Measurements from ENCODE around the gene HIF3A. TPM values are rescaled to one million over a fixed set of nuclear protein-coding genes. Genes with fewer than 3 reads are reported as not detected.
A peak's percentile ranks its signal among the peaks of the same experiment; 100 is the strongest.

Gene HIF3A
- total and polyA plus RNA-seq, 12 donors = 2.7 to 69.0 (median 24.0) TPM

DNA sequence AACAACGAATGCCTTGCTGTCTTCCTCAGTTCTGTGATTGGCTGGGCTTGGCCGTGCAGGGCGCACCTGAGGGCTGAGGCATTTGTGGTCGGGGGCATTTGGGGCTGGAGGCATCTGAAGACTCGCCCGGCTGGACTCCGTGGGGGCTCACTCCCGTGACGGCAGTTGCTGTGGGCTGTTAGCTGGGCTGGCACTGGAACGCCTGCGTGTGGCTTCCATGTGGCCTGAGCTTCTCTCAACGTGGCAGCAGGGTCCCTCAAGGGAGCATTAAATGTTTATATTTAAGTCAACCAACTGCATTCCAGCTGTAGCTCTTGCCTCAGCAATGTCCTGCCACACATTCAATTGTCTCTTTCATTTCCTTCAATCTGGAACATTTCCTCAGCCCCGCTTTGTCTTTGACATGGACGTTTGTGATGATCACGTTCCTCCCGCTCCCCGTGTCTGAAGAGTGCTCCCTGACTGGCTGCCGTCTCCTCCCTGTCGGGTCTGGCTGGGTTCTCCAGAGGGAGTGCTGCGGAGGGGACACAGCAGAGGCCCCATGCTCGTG, 95.5 kb downstream of the HIF3A start:
- DNase-seq = peak in 2 of 7 donors; percentile 15 to 26
- Histone ChIP-seq H3K36me3 (replicated peaks in 1 of 2) (peaks cover 0 to 34% of the 10 kb centered on the region in 2 donors), H3K9me3 (replicated peaks in 1 of 3) (no peaks in the 10 kb centered on the region), H3K27ac (peak overlapping the region in 2 of 5 donors; percentile 6 to 29), H3K27me3 (no peaks in the 10 kb centered on the region), H3K4me1 (replicated peaks in 1 of 2) (peaks cover 0 to 7% of the 10 kb centered on the region in 2 donors), H3K4me3 (no peak overlapping the region)
- intact Hi-C loops (cut with DNase I) = loop anchor here in 1 of 2 donors (10.0 kb wide), 1 partner anchor 122 kb away; no protein-coding TSS in a partner anchor
- TF ChIP-seq, protein P1, sequence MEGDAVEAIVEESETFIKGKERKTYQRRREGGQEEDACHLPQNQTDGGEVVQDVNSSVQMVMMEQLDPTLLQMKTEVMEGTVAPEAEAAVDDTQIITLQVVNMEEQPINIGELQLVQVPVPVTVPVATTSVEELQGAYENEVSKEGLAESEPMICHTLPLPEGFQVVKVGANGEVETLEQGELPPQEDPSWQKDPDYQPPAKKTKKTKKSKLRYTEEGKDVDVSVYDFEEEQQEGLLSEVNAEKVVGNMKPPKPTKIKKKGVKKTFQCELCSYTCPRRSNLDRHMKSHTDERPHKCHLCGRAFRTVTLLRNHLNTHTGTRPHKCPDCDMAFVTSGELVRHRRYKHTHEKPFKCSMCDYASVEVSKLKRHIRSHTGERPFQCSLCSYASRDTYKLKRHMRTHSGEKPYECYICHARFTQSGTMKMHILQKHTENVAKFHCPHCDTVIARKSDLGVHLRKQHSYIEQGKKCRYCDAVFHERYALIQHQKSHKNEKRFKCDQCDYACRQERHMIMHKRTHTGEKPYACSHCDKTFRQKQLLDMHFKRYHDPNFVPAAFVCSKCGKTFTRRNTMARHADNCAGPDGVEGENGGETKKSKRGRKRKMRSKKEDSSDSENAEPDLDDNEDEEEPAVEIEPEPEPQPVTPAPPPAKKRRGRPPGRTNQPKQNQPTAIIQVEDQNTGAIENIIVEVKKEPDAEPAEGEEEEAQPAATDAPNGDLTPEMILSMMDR (IDR thresholded peaks at IDR 0.05) = no peak
- no peak for TF ChIP-seq POLR2A (IDR thresholded peaks at IDR 0.05)
- WGBS, 4 donors = 68 to 79% (median 70%) methylated on average over 15 to 21 of the region's 21 CpGs

DNA sequence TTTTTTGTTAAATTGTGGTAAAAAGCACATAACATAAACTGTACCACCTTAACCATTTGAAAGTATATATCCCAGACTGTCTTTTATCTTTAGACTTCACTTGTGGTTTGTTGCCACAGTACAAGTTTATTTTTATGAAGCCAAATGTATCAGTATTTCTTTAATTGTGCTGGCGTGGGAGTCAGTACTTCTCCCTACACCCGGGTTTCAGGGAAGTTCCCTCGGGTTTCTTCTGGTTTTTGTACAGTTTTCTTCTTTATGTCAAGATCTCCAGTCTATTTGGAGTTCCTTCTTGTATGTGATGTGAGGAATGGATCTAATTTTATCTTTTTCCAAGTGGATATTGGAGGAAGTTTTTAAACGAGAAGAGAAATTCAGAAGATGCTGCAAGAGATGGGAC, 96.0 kb downstream of the HIF3A start:
- intact Hi-C loops (cut with DNase I) = loop anchor here in 1 of 2 donors (10.0 kb wide), 1 partner anchor 122 kb away; no protein-coding TSS in a partner anchor
- Histone ChIP-seq H3K36me3 (replicated peaks in 1 of 2) (peaks cover 0 to 29% of the 10 kb centered on the region in 2 donors), H3K9me3 (replicated peaks in 1 of 3) (no peaks in the 10 kb centered on the region), H3K27me3 (no peaks in the 10 kb centered on the region), H3K4me3 (no peak overlapping the region), H3K27ac (peak overlapping the region in 1 of 5 donors; percentile 6), H3K4me1 (replicated peaks in 1 of 2) (peaks cover 0 to 7% of the 10 kb centered on the region in 2 donors)
- TF ChIP-seq, protein P1 (IDR thresholded peaks at IDR 0.05) = no peak
- TF ChIP-seq POLR2A (IDR thresholded peaks at IDR 0.05) = no peak
- WGBS, 4 donors = 53 to 70% (median 58%) methylated on average over 4 of the region's 4 CpGs
- peak in 1 of 7 donors; percentile 5 for DNase-seq

Small RNA genes within 50 kb of the gene (small RNA-seq; reads per million reads assigned to genes)
- gene RNU6-924P = 0 reads per million in 2 donors

Other genes with a start within 250 kb of the HIF3A start
- gene IGFL3, start 172.4 kb upstream of the HIF3A start, total RNA-seq = not detected
- gene IGFL3, start 172.4 kb upstream of the HIF3A start, polyA plus RNA-seq = not detected
- gene IGFL2, start 148.8 kb upstream of the HIF3A start, total RNA-seq = under 1 TPM in 1 of 9 donors, not detected in 8; 0.11 TPM
- not detected for gene IGFL2, start 148.8 kb upstream of the HIF3A start, polyA plus RNA-seq
- gene IGFL1, start 67.3 kb upstream of the HIF3A start, total RNA-seq = not detected
- not detected for gene IGFL1, start 67.3 kb upstream of the HIF3A start, polyA plus RNA-seq
- 10 to 100 TPM; 56.3 to 97.6 (median 75.1) TPM for gene PPP5C, start 50.0 kb downstream of the HIF3A start, total RNA-seq
- 100 to 1,000 TPM in 1 of 3 donors, 10 to 100 TPM in 2; 42.3 to 135 (median 75.4) TPM for gene PPP5C, start 50.0 kb downstream of the HIF3A start, polyA plus RNA-seq
- 10 to 100 TPM; 24.1 to 74.0 (median 35.2) TPM for gene CCDC8, start 116.5 kb downstream of the HIF3A start, total RNA-seq
- gene CCDC8, start 116.5 kb downstream of the HIF3A start, polyA plus RNA-seq = 10 to 100 TPM in 2 of 3 donors, 1 to 10 TPM in 1; 6.3 to 20.5 (median 18.8) TPM
- 1 to 10 TPM; 1.5 to 4.4 (median 2.0) TPM for gene PNMA8C, start 131.9 kb downstream of the HIF3A start, total RNA-seq
- gene PNMA8C, start 131.9 kb downstream of the HIF3A start, polyA plus RNA-seq = 1 to 10 TPM in 2 of 3 donors, under 1 TPM in 1; 0.47 to 2.4 (median 1.4) TPM
- 10 to 100 TPM; 29.7 to 64.6 (median 46.5) TPM for gene PNMA8A, start 174.5 kb downstream of the HIF3A start, total RNA-seq
- gene PNMA8A, start 174.5 kb downstream of the HIF3A start, polyA plus RNA-seq = 10 to 100 TPM in 2 of 3 donors, 1 to 10 TPM in 1; 7.6 to 61.7 (median 14.2) TPM
- 10 to 100 TPM; 21.8 to 63.4 (median 30.5) TPM for gene PNMA8B, start 198.8 kb downstream of the HIF3A start, total RNA-seq
- 10 to 100 TPM in 1 of 3 donors, 1 to 10 TPM in 2; 7.6 to 15.1 (median 7.9) TPM for gene PNMA8B, start 198.8 kb downstream of the HIF3A start, polyA plus RNA-seq